ENCODE results near the gene INSIG1.
A peak's percentile ranks its signal among the peaks of the same experiment; 100 is the strongest.

INSIG1 gene

GRCh38 chr7:155297517-155298287 is at the start of gene INSIG1:
Gene INSIG1 (plus strand): TSS chr7:155297878. CDS start chr7:155298286, 408 bp downstream.
- DNase-seq, result peak; percentile 78

DNA sequence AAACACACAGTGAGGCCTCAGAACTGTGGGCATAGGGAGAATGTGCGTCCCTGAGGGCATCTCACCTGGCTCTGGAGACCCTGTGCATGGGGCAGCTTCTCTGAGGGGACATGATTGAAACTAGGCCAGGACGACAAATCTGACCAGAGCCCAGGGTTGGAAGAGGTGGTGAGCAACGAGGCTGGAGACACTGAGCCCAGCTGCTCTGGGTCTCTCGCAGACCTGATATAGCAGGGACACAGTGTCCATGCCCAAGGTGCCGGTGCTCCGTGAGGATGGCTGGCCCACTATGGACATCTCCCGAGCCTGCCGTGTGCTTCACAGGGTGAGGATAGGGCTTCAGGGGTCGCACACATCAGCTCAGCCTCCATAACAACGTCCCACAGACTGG is 49.3 kb upstream of the INSIG1 start:
- DNase-seq, result no peak

DNA sequence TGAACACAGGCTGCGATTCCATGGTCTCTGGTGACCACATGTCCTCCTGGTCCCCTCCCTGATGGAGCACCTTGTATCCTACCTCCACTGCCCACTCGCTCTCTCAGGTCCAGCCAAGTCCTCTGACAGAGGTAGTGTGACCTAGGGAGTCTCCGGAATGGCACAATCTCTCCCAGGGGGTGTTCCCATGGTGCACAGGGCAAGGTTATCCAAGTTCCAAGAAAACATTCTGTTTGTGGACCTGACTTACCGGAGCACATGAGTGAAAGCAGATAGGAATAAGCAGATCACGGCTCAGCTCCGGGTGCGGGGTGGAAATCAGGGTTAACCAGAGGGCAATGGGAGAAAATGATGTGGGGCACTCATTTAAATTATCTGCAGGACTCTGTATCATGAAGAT is 45.8 kb upstream of the INSIG1 start:
- no peak for DNase-seq

DNA sequence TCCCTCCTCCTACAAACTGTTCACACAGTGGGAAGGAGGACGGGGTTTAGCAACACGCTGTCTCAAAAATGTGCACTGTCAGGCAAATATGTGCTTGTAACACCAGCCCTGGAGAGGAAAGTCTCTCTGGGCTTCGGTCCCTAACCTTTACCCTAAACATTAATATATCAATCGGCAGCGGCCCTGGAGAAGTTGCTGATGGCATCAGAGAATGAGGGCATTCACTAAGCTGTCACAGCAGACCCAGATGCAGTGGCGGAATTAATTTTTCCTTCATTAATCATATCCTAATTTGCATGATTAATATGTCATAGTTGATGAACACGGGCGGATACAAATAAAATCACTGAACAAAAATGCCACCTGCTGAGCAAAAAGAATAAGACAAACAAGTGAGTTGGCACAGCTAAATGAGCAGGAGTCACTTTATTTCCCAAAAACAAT is 45.2 kb upstream of the INSIG1 start:
- no peak for DNase-seq

DNA sequence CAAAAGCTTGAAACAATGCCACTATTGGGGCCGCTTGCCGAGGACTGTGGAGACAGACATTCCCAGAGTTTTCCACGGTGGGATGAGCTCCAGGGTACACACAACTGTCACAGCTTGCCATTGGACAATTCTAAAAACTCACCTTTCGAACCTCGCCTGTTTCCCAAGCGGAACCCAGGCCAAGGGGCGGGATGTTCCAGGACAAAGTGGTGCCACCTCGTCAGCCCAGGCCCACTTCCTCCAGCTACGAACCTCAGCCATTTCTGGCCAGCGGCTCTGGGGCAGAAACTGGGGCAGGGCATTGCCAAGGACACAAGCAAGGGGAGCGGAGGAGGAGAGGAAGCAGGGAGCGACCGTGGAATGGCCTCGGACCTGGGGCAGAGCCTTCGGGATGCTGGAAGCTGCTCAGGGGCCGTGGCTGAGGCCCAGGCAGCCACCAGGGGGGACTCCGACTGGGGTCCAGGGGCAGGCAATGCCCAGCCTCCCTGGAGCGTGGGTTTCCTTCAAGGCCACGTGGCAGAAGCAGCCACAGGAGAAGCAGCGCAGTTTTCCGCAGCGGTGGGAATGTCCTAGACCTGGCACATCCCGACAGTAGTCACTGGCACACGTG is 44.7 kb upstream of the INSIG1 start:
- no peak for DNase-seq

- DNase-seq, result no peak
These were observed 43.7 kb upstream of the INSIG1 start for GRCh38 chr7:155254018-155254417.

DNA sequence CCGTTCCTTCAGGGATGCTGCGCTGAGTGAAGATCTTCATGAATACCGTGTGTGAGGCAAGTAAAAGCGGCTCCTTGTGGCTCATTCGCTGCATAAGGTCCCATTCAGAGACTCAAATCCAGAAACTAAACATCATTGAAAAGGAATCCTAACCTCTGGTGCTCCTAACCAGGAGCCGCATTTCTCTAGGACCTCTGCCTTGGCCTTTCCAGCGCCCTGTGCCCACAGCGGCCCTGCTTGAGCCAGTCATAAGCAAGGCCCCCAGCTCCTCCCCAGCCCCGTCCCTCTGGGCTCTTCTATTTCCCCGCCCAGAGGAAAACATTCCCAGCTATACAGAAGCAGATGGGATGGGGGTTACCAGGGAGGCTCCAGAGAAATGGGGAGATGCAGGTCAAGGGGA is 42.6 kb upstream of the INSIG1 start:
- no peak for DNase-seq

DNA sequence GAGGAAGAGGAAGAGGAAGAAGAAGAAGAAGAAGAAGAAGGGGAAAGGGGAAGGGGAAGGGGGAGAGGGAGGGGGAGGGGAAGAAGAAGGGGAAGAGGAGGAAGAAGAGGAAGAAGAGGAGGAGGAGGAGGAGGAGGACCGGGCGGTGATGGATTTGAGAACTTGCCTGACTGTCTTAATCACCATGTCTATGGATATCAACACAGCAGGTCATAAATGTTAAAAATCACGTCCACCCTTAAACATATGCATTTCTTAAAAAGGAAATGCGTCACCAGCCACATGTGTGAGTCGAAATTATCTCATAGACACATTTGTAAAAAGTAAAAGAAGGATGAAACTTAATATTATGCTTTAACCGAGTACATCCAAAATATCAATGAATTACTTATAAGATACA is 42.1 kb upstream of the INSIG1 start:
- DNase-seq, result no peak

DNA sequence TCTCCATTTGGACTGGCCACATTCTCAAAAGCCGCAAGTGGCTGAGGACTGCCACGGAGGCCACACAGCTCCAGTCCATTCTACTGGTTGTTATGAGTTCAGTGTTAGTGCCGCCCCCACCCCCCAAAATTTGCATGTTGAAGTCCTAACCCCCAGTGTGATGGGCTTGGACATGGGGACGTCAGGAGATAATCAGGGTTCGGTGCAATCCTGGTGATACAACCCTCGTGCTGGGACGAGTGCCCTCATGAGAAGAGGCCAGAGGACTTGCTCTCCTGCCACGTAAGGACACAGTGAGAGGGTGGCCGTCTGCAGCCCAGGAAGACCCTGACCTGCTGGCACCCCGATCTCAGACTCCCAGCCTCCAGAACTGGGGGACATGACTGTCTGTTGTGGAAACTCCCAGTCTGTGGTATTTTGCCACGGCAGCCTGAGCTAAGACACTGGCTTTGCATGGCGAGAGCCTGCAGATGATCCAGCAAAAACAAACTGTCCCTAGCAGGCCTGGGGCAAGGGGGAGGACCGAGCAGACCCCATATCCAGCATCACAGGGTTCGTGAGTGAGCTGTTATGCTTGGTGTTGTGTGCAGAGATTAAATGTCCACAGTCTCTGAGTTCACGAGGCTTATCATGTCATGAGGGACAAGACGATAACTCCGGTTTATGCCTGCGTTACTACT is 41.5 kb upstream of the INSIG1 start:
- DNase-seq, result no peak

GRCh38 chr7:155256761-155257481 is 40.8 kb upstream of the INSIG1 start:
- no peak for DNase-seq

DNA sequence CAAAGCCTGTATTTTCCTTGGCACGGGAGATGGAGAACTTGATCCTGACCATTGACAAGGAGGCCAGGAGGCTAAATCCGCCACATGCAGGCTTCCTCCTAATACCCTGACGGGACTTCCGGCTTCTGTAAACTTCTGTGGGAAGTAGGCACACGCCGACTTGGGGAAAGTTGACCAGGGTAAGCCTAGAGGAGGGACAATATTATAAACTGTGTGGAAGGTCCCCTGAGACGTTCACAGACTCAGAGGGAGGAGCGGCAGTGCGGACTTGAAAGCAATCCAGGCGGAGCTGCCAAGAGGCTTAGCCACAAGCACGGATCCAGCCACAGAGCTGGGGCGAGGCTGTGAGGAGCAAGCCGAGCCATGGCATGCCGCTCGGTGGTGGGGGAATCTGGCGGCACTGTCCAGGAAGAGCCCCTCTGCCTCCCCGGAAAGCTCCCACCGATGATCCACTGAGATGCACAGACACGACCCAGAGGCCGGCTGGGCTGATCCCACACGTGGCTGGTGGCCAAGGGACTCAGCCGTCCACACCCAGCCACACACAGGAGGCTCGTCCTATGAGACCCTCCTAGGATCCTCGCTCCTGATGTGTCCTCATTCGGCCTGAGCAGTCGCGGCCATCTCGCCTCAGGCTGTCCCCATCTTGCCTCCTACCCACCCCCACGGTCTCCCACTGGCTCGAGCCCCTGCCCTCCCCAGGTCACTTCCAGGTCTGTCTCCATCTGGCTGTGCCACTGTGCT is 40.0 kb upstream of the INSIG1 start:
- DNase-seq, result no peak

GRCh38 chr7:155258226-155258560 is 39.5 kb upstream of the INSIG1 start:
- no peak for DNase-seq

GRCh38 chr7:155259866-155260497 is 37.7 kb upstream of the INSIG1 start:
- no peak for DNase-seq

- DNase-seq, result no peak
These were observed 37.2 kb upstream of the INSIG1 start for GRCh38 chr7:155260498-155260872.

GRCh38 chr7:155261031-155261985 is 36.4 kb upstream of the INSIG1 start:
- no peak for DNase-seq

DNA sequence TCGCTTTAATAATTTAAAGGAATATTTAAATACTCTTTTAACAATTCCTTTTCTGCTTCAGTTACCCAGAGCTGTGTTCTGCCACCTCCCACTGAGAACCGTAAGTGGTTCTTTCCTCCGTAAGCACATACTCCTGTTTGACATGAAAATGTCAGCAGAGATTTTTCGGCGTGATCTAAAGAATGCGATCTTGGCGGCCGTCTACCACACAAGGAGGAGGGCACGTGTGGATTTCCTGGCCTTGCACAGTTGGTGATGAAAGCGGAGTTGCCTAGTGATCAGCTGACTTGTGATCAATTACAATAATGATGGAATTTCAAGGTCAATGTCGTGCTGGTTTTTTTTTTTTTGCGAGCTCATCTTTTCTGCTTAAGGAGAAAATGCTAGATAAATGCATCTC is 35.6 kb upstream of the INSIG1 start:
- no peak for DNase-seq

- no peak for DNase-seq
These were observed 34.6 kb upstream of the INSIG1 start for GRCh38 chr7:155263051-155263450.

DNA sequence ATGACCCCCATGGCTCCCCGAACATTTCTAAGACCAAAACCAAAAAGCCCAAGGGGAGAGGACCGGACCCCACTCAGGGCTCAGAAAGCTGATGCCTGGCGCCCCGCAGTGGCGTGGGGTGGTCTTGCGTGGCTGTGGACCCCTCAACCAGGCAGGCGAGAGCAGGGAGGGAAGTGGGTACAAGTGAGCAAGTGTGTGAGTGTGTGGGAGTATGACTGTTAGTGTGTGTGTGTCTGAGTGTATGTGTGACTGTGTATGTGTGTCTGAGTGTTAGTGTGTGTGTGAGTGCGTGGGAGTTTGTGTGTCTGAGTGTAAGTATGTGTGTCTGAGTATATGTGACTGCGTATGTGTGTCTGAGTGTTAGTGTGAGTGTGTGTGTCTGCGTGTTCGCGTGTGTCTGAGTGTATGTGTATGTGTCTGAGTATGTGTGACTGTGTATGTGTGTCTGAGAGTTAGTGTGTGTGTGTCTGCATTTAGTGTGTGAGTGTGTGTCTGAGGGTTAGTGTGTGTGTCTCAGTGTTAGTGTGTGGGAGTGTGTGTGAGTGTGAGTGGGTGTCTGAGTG is 34.0 kb upstream of the INSIG1 start:
- no peak for DNase-seq

DNA sequence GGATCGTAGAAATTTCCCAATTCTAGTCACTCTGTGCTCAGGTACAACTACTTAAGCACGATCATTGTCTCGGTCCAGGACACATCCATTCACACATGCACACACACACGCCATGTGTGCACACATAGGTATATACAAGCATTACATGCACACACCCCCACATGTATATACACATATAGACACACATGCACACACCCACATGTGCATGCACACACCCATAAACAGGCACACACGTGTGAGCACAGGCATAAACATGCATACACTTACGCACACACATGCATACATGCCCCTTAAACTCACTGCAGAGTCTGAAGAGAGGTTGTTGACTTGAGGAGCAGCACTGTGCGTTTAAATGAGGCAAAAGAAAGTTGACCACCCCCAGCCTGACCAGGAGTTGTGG is 32.5 kb upstream of the INSIG1 start:
- no peak for DNase-seq

DNA sequence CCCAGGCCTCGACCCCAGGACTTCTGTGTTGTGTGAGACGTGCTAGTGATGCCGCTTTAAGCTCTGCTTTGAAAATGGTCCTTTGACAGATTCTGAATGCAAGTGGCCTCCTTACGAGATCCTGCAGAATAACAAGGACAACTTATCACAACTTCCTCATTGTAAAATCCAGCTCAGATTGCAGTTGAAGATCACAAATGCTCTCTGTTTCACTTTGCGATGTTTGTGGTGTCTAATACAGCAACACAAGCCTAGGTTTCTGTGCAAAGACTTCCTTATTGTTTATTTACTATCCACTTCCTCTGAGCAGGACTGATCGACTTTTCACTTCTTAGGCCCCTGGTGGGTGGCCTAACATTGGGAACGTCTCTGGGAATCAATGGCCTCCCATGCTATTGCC is 31.7 kb upstream of the INSIG1 start:
- no peak for DNase-seq

DNA sequence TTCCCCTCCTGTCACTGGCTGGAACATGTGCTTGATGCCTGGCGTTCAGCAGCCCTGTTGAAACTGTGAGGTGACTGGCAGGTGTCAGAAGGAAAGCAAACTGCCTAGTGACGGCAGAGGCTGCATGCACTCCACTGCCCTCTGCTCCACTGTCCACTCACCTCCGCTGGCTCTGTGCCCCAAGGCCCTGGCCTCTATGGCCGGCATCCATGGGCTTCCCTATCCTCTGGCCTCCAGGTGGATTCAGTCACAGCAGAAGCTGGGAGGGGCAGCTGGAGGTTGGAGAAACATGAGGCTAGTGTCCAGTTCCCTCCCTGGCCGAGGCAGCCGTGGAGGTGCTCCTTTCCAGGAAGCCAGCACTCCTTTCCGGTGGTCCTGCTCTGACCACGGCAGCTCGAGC is 31.2 kb upstream of the INSIG1 start:
- DNase-seq, result no peak

All from NCI-H1417 treated with DMSO at 0.1 percent for 48 hours (cell line).